RWPE2 (cell line): Measurements from ENCODE around the gene WDR90.

Experiments used
- ATAC-seq: fragments of 200-7000 bp; cut with Tn5 transposase; 3 replicates; pipeline ENCODE4 v1.9.1; 2021; ENCODE audit warnings: low read depth
- DNase-seq: peaks from one replicate; pipeline ENCODE4 v3.0.0-alpha.2; 2020; ENCODE audit warnings: low spot score
- H3K27ac ChIP-seq: fragments of 450-650 bp; 2 replicates; pipeline ENCODE4 v1.5.1; 2017; ENCODE audit warnings: mild to moderate bottlenecking; ENCODE audit not compliant: poor library complexity, severe bottlenecking
- H3K27me3 ChIP-seq: fragments of 250-450 bp; sonication (Bioruptor Pico); 2 replicates; pipeline ENCODE4 v1.5.1; 2021; ENCODE audit warnings: mild to moderate bottlenecking, moderate library complexity; ENCODE audit not compliant: insufficient read depth, poor library complexity, severe bottlenecking
- H3K36me3 ChIP-seq: fragments of 250-450 bp; sonication (Bioruptor Pico); 2 replicates; pipeline ENCODE4 v1.5.1; 2020; ENCODE audit warnings: low read depth, mild to moderate bottlenecking, moderate library complexity
- H3K4me1 ChIP-seq: fragments of 250-450 bp; sonication (Bioruptor Pico); 2 replicates; pipeline ENCODE4 v1.5.1; 2021; ENCODE audit warnings: mild to moderate bottlenecking, moderate library complexity; ENCODE audit not compliant: insufficient read depth, poor library complexity, severe bottlenecking
- H3K4me3 ChIP-seq: fragments of 250-450 bp; sonication (Bioruptor Pico); 2 replicates; pipeline ENCODE4 v1.5.1; 2021; ENCODE audit warnings: mild to moderate bottlenecking, moderate library complexity; ENCODE audit not compliant: severe bottlenecking
- H3K9me3 ChIP-seq: fragments of 250-450 bp; sonication (Bioruptor Pico); 2 replicates; pipeline ENCODE4 v1.5.1; 2021; ENCODE audit warnings: mild to moderate bottlenecking, moderate library complexity; ENCODE audit not compliant: severe bottlenecking
- TF ChIP-seq, protein P1 (sequence below): fragments of 450-650 bp; IDR thresholded peaks from one replicate; pipeline ENCODE4 v1.5.1; 2017; ENCODE audit warnings: mild to moderate bottlenecking, moderate library complexity; ENCODE audit not compliant: poor library complexity, severe bottlenecking

WDR90 gene

GRCh38 chr16:616733-617586, 32.2 kb upstream of the WDR90 start:
- no peak overlapping the region for H3K27ac ChIP-seq
- no peaks in the 10 kb centered on the region for H3K36me3 ChIP-seq
- TF ChIP-seq, protein P1, sequence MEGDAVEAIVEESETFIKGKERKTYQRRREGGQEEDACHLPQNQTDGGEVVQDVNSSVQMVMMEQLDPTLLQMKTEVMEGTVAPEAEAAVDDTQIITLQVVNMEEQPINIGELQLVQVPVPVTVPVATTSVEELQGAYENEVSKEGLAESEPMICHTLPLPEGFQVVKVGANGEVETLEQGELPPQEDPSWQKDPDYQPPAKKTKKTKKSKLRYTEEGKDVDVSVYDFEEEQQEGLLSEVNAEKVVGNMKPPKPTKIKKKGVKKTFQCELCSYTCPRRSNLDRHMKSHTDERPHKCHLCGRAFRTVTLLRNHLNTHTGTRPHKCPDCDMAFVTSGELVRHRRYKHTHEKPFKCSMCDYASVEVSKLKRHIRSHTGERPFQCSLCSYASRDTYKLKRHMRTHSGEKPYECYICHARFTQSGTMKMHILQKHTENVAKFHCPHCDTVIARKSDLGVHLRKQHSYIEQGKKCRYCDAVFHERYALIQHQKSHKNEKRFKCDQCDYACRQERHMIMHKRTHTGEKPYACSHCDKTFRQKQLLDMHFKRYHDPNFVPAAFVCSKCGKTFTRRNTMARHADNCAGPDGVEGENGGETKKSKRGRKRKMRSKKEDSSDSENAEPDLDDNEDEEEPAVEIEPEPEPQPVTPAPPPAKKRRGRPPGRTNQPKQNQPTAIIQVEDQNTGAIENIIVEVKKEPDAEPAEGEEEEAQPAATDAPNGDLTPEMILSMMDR, result no peak
- ATAC-seq (no peak), DNase-seq (no peak)
- peaks cover 7% of the 10 kb centered on the region for H3K4me1 ChIP-seq
- H3K4me3 ChIP-seq, result no peak overlapping the region
- H3K27me3 ChIP-seq, result no peaks in the 10 kb centered on the region
- H3K9me3 ChIP-seq, result no peaks in the 10 kb centered on the region

DNA sequence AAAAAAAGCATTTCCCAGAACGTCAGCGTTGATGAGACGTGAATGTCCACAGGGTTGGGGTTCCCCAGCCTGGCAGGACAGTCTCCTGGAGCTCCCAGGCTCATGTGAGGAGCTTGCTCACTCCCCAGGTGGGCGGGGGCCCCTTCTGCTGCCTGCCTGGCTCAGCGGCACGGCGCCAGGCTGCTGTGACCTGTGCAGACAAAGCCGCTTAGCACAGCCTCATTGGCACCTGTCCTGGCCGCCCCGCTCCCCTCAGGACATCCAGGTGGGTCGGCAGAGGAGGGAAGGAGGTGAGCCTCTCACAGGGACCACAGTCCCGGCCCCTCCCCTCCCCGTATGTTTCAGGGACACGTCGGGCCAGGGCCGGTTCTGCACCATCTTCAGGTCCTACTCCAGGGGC, 31.3 kb upstream of the WDR90 start:
- no peaks in the 10 kb centered on the region for H3K9me3 ChIP-seq
- no peak for ATAC-seq
- no peaks in the 10 kb centered on the region for H3K27me3 ChIP-seq
- no peak for DNase-seq
- TF ChIP-seq, protein P1, result no peak
- H3K27ac ChIP-seq, result no peak overlapping the region
- no peaks in the 10 kb centered on the region for H3K36me3 ChIP-seq
- no peak overlapping the region for H3K4me3 ChIP-seq
- H3K4me1 ChIP-seq, result peaks cover 13% of the 10 kb centered on the region

- no peaks in the 10 kb centered on the region for H3K27me3 ChIP-seq
- H3K36me3 ChIP-seq, result no peaks in the 10 kb centered on the region
- DNase-seq (no peak), ATAC-seq (no peak)
- TF ChIP-seq, protein P1, result no peak
- peaks cover 14% of the 10 kb centered on the region for H3K4me1 ChIP-seq
- H3K4me3 ChIP-seq, result no peak overlapping the region
- H3K9me3 ChIP-seq, result no peaks in the 10 kb centered on the region
- no peak overlapping the region for H3K27ac ChIP-seq
Observed at GRCh38 chr16:619476-620100, 29.6 kb upstream of the WDR90 start.

DNA sequence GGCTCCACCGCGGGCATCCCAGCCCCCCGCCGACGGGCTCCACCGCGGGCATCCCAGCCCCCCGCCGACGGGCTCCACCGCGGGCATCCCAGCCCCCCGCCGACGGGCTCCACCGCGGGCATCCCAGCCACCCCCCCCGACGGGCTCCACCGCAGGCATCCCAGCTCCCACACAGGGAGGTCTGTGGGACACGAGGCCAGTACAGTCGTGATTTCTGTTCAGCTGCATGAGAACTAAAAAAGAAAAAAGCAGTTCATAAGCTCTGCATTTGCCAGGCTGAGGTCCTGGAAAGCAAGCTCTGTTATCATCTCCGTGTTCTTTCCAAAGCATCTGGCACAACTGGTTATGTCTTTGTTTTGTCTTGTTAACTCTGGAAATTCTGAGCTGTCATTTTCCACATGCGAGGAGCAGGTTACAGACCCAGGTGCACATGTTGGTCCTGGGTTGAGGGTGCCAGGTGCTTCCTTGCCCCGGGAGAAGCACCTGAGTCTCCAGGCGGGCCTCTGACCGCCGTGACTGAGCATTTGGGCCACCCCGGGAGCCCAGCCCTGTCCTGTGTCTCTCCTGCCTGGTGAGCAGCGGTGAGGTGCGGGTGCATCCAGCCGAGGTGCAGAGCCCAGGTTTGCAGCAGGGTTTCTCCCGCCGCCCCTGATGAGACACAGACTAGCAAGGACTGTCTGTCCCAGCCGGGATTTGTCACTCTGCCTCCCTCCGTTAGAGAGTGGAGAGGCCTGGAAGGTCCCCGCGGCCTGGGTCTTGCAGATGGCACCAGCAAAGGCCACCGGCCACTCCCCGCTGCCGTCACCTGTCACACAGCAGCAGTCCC, 28.3 kb upstream of the WDR90 start:
- Histone ChIP-seq H3K4me1 (peaks cover 14% of the 10 kb centered on the region), H3K4me3 (no peak overlapping the region), H3K27me3 (no peaks in the 10 kb centered on the region), H3K9me3 (no peaks in the 10 kb centered on the region), H3K36me3 (no peaks in the 10 kb centered on the region), H3K27ac (peak overlapping the region; percentile 48)
- ATAC-seq, result no peak
- no peak for DNase-seq
- TF ChIP-seq, protein P1, result no peak
